ENCODE results near the gene TPCN2.

TPCN2 gene

DNA sequence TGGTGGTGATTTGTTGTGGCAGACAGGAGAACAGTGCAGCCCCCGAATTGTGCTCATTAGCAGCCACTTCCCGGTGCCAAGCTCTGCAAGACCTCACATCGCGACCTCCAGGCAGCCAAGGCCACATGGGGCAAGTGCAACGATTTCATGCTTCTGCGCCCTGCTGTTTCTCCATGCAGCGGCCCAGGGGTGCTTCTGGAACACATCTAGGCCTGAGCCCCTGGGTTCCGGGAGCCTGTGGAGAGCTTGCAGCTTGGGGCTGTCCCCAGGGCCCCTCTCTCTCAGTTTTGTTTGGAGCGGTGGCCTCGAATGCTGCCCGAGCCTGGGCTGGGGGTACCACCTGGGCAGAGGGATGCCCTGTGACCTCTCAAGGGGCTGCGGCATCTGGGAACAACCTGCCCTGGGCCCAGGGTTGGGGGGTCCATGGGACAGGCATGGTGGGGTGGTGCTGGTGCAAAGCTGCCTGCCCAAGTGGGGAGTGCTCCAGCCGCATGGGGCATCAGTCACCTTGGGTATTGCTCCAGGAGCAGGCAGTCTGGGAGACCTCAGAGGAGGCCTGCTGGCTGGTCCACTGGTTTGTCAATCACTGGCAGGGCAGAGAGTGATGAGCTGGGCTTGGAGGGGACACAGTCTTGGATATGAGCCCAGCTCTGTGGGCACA lies 51.9 kb downstream of the TPCN2 start:
- DNase-seq, result no peak

DNA sequence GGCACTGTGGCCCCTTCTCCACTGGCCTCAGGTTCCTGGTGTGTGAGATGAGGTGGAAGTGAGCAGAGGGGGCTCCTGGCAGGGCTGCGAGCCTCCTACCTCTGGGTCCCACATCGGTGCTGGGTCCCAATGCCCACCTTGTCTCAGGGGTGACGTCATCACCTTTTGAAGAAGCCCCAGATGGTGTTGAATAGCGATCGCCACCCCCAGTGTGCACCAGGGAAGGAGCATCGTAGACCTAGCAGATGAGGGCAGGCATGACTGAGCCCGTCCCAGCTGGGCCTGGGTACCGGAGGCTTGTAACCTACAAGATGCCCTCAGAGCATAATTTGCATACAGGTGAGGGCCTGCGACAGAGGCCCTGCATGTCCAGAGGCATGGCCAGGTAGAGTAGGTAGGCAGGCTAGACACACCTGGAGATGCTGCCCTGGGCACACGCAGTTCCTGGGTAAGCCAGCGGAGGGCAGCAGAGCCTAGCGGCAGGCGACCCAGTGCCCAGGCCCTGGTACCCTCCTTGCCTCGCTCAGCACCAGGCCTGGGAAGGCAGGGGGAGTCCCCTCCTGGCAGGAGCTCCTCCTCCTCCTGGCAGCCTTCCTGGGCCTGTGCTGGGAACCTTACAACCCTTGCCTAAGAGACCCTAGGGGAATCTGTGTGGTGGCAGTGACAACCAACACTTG lies 52.5 kb downstream of the TPCN2 start:
- peak; percentile 37 for DNase-seq

DNA sequence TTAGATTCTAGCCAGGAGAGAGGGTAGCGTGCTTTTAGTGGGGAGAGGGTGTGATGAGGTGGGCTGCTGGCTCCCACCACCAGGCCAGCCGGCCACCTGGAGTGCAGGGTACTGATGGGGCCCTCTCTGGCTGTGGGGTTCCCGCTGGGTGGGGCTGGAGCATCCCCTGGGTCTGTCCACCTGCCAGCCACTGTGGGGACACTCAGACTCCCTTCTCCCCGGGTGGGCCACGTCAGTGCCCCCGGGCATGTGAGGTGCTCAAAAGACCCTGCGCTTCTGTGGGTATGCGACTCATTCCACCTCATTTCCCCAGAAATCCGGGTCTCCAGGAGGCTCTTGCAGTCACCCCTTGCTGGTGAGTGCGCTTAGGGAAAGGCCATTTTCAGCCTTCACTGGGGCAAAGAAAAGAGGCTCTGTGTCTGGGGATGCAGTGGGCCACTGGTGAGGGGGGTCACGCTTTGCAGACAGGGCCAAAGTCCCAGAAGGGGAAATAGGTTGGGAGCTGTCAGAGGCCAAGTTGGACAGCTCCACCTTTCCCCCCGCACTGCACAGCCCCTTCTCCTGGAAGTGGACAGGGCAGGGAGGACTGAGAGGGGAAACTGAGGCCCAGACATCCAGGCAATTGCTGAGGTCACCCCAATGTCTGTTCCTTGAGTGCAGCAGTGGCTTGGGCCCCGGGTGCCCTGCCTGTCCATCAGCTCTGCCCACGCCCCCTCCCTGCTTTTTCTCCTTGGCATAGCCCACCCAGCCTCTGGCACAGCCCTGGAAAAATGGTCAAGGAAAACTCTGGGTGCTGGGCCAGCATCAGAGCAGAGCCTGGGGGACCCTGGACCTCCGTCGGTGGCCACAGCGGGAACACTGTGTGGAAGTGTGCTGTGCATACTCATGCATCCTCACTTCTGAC lies 53.3 kb downstream of the TPCN2 start:
- no peak for DNase-seq

GRCh38 chr11:69102732-69103615 lies 54.2 kb downstream of the TPCN2 start:
- DNase-seq, result no peak

- DNase-seq, result no peak
These were observed 55.6 kb downstream of the TPCN2 start for GRCh38 chr11:69104212-69104855.

- DNase-seq, result no peak
These were observed 56.2 kb downstream of the TPCN2 start for GRCh38 chr11:69104856-69105395.

DNA sequence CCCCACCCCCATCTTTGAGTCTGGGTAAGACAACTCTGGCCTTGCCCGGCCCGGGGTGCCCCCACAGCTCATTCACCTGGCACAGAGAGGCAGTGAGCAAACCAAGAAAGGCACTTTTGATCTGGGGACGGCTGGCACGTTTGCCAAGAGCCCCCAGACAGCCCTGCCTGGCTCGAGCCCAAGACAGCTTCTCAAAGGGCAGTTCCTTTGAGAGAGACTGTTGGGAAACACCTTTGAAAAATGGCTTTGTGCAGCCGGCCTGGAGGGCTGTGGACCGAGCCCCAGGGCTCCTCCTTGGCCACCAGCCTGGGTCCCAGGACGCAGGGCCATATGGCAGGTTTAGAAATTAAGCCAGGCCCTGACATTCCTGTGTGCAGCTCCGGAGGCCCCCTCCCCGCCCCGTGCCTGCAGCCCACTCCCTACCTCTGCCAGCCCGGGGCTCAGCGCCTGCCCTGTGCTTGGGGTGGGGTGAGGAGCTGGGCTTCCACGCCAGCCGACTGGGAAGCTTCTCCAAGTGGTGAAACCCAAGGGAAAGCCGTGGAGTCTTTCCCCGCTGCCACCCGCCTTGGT lies 56.8 kb downstream of the TPCN2 start:
- DNase-seq, result no peak

DNA sequence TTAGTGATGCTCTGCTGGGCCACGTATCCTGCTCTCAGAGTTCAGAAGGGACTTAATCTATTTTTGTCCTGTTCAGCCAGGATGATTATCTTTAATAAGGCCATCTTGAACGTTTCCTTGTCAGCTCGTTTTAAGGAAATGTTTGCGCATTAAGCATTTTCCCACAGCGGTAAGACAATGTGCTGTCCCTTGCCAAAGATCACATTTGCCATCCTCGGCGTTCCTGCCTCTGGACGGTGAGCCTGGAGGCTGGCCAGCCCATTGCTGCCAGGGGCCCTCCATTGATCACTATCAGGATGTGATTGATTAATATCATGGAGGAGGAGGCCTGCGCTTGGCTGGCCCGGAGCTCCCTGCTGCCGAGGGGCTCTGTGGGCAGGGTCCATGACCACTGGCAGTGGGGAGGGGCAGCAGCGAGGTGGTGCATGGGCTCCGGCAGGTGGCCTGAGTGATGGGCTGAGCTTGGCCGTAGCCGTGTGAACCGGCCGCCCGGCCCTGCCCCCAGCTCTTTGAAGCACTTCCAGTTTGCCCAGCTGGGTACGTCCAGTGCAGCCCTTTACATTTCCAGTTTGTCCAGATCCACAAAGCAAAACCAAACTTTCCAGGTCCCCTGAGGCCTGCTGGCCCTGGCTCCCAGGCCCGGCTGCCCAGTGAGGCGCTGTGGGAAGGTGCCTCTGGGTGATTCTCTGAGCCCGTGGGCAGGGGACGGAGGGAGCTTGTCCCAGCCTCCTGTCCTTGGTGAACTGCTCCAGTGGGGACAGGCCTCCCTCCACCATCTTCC lies 57.5 kb downstream of the TPCN2 start:
- DNase-seq, result no peak

DNA sequence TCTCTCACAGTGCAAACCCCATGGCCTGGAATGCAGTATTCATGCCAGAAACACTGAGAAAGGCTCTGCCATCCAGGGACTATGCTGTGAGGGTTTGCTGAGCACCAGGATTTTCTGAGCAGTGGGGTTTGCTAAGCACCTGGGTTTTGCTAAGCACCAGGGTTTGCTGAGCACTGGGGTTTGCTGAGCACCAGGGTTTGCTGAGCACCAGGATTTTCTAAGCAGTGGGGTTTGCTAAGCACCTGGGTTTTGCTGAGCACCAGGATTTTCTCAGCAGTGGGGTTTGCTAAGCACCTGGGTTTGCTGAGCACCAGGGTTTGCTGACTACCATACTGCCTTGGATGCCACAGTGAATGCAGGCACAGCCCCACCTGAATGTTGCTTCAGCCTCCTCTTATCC lies 58.7 kb downstream of the TPCN2 start:
- no peak for DNase-seq

GRCh38 chr11:69108030-69108429 lies 59.3 kb downstream of the TPCN2 start:
- DNase-seq, result no peak

DNA sequence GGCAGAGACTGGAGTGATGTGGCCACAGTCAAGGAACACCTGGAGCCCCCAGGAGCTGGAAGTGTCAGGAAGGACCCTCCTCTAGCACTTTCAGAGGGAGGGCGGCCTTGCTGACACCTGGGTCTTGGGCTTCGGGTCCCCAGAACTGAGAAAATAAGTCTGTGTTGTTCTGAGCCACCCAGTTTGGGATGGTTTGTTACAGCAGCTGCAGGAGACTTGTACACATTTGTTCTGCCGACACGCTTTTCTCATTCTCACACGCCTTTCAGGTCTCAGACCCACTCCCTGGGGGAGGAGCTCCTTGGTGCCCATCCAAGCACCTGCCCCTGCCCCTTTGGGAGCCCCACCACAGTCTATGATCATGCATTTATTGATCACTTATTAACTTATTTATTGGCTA lies 59.8 kb downstream of the TPCN2 start:
- DNase-seq, result no peak

GRCh38 chr11:69109101-69109500 lies 60.4 kb downstream of the TPCN2 start:
- DNase-seq, result no peak

- no peak for DNase-seq
These were observed 61.7 kb downstream of the TPCN2 start for GRCh38 chr11:69110451-69110850.

DNA sequence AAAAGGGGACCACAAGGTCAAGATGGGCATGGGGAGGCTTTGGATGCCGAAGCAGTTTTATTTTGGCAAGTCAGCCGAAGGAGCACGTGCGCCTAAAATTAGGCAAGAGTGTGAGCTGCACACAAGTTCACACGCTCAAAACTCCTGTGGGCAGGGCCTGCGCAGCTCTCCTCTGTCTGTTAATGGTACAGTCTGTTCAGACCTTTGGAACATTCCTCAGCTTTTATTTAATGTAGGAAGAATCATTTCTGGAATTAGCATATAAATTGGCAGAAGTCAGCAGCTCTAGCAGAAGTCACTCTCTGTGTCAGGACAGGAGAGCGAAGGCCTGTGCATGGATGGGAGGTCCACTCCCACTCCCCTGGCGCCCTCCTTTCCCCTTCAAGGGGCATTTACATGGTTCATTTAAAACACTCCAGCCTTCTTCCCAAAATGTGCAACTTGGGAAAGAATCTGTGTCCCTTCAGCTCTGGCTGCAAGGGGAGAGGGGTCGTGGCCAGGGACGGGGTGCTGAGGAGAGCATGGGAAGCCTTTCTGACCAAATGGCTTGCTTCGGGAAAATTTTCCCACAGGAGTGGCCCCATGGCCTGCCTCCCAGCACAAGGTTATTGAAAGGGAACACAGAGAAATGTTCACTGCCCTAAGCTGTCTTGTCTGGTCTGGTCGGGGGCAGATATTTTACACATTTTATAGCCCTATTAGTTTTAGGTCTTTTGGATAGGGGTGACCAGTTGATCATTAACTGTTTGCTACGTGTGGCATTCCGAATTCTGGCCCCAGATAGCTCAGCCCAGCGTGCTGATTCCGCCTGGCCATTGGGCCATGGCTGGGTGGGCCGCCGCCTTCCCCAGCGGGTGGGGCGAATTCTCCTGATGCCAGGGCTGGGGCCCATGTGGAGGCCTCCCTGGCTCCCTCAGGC lies 63.2 kb downstream of the TPCN2 start:
- no peak for DNase-seq

DNA sequence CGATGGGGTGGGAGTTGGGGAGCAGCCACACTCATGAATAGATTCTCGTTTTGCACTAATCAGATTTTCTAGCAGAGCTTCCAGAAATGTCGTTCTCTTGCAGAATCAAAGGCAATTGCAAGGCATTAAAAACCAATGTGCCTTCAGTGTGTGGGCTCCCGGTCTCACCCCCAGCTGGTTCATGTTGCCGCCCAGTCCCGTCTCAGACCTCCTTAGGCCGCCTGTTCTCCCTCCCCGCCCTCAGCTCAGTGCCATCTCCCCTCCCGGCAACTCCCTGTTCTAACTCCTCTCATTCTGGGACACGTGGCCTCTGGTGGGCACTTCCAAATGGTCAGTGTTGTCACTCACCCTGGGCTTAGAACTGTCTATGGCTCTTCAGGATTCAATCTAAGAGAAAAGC lies 64.5 kb downstream of the TPCN2 start:
- DNase-seq, result no peak

DNA sequence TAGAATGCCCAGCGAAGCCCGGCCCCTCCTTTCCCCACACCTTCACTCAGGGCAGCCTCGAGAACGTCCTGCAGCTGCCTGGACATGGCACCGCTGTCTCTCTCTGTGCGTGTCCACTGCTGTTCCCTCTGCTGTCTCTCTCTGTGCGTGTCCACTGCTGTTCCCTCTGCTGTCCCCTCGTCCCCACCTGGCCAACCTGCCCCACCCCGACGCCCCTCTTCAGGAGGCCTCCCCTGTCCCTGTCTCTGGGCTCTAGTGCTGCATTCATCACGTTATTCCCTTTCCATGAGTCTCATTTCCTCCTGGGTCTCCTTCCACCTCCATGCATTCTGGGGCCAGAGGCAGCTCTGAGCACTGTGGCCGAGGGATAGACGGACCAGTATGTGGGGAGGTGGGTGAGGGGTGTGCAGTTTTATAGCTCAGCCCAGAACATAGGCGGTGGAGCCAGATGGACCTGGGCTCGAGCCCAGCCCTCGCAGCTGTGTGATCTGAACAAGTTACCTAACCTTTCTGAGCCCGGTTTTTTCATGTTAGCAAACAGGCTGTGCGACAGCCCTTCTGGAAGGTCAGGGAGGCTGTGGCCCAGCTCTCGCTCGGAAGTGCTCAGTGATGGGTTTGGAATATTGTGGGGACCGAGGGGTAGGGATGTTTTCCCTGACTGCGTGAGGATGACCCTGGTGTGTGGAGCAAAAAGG lies 65.1 kb downstream of the TPCN2 start:
- DNase-seq, result no peak

- DNase-seq, result no peak
These were observed 65.6 kb downstream of the TPCN2 start for GRCh38 chr11:69114362-69114761.

- no peak for DNase-seq
These were observed 66.2 kb downstream of the TPCN2 start for GRCh38 chr11:69114811-69115523.

Measured in NCI-H774 (cell line).